ENCODE data around the gene PPP6R2. TPM values are rescaled to one million over a fixed set of nuclear protein-coding genes. Genes with fewer than 3 reads are reported as not detected.

PPP6R2 gene
- total RNA-seq, 1 donor from 2014 or later, result 87.9 TPM

- peak; percentile 98 for TF ChIP-seq CTCF (IDR thresholded peaks at IDR 0.05; ENCODE audit: unreplicated experiment)
- Mint-ChIP-seq H3K36me3 (ENCODE audit: insufficient read depth) (no peaks in the 10 kb centered on the region), H3K4me3 (ENCODE audit: low read depth) (peak overlapping the region; percentile 81), H3K4me1 (ENCODE audit: low read depth) (peaks cover 3% of the 10 kb centered on the region), H3K9me3 (ENCODE audit: low read depth) (no peaks in the 10 kb centered on the region), H3K27me3 (no peaks in the 10 kb centered on the region), H3K27ac (peak overlapping the region; percentile 94)
- peak; percentile 87 for DNase-seq (ENCODE audit: low spot score, unreplicated experiment)
Measured at GRCh38 chr22:50341977-50342650, 1.0 kb upstream of the PPP6R2 start.

GRCh38 chr22:50343541-50343935 lies 411 bp downstream of the PPP6R2 start:
- peaks cover 3% of the 10 kb centered on the region for H3K4me1 Mint-ChIP-seq (ENCODE audit: low read depth)
- H3K4me3 Mint-ChIP-seq (ENCODE audit: low read depth), result peak overlapping the region; percentile 44
- no peaks in the 10 kb centered on the region for H3K9me3 Mint-ChIP-seq (ENCODE audit: low read depth)
- H3K36me3 Mint-ChIP-seq (ENCODE audit: insufficient read depth), result no peaks in the 10 kb centered on the region
- H3K27ac Mint-ChIP-seq, result no peak overlapping the region
- no peak for TF ChIP-seq CTCF (IDR thresholded peaks at IDR 0.05; ENCODE audit: unreplicated experiment)
- no peaks in the 10 kb centered on the region for H3K27me3 Mint-ChIP-seq
- no peak for DNase-seq (ENCODE audit: low spot score, unreplicated experiment)

- Mint-ChIP-seq H3K36me3 (ENCODE audit: insufficient read depth) (no peaks in the 10 kb centered on the region), H3K27ac (no peak overlapping the region), H3K27me3 (no peaks in the 10 kb centered on the region), H3K4me1 (ENCODE audit: low read depth) (peaks cover 2% of the 10 kb centered on the region), H3K4me3 (ENCODE audit: low read depth) (no peak overlapping the region), H3K9me3 (ENCODE audit: low read depth) (no peaks in the 10 kb centered on the region)
- no peak for DNase-seq (ENCODE audit: low spot score, unreplicated experiment)
- TF ChIP-seq CTCF (IDR thresholded peaks at IDR 0.05; ENCODE audit: unreplicated experiment), result no peak
Measured at GRCh38 chr22:50346470-50346869, 3.3 kb downstream of the PPP6R2 start.

GRCh38 chr22:50347157-50347556 lies 4.0 kb downstream of the PPP6R2 start:
- no peaks in the 10 kb centered on the region for H3K27me3 Mint-ChIP-seq
- no peak for DNase-seq (ENCODE audit: low spot score, unreplicated experiment)
- no peaks in the 10 kb centered on the region for H3K36me3 Mint-ChIP-seq (ENCODE audit: insufficient read depth)
- H3K4me3 Mint-ChIP-seq (ENCODE audit: low read depth), result no peak overlapping the region
- H3K27ac Mint-ChIP-seq, result no peak overlapping the region
- no peaks in the 10 kb centered on the region for H3K9me3 Mint-ChIP-seq (ENCODE audit: low read depth)
- no peak for TF ChIP-seq CTCF (IDR thresholded peaks at IDR 0.05; ENCODE audit: unreplicated experiment)
- H3K4me1 Mint-ChIP-seq (ENCODE audit: low read depth), result peaks cover 2% of the 10 kb centered on the region

GRCh38 chr22:50348058-50348457 lies 4.9 kb downstream of the PPP6R2 start:
- Mint-ChIP-seq H3K9me3 (ENCODE audit: low read depth) (no peaks in the 10 kb centered on the region), H3K4me1 (ENCODE audit: low read depth) (peaks cover 2% of the 10 kb centered on the region), H3K4me3 (ENCODE audit: low read depth) (no peak overlapping the region), H3K36me3 (ENCODE audit: insufficient read depth) (no peaks in the 10 kb centered on the region), H3K27me3 (no peaks in the 10 kb centered on the region), H3K27ac (no peak overlapping the region)
- no peak for DNase-seq (ENCODE audit: low spot score, unreplicated experiment)
- no peak for TF ChIP-seq CTCF (IDR thresholded peaks at IDR 0.05; ENCODE audit: unreplicated experiment)
